HepG2 (cell line): ENCODE data around the gene NPW. TPM values are rescaled to one million over a fixed set of nuclear protein-coding genes. Genes with fewer than 3 reads are reported as not detected.

Experiments
- AHDC1 ChIP-seq: sonication (generic); formaldehyde crosslinking; IDR thresholded peaks from 2 replicates; pipeline ENCODE4 v1.5.1; 2020; ENCODE audit warnings: mild to moderate bottlenecking, missing genetic modification reagents, borderline replicate concordance
- BRD4 ChIP-seq: sonication (generic); formaldehyde crosslinking; IDR thresholded peaks from 2 replicates; pipeline ENCODE4 v1.4.0; 2020; ENCODE audit warnings: missing genetic modification reagents
- CBX1 ChIP-seq: IDR thresholded peaks from one replicate; pipeline ENCODE4 v1.6.1; 2016; ENCODE audit warnings: antibody characterized with exemption, low read depth
- CERS6 ChIP-seq: sonication (generic); formaldehyde crosslinking; IDR thresholded peaks from 2 replicates; pipeline ENCODE4 v1.5.0; 2020; ENCODE audit warnings: missing genetic modification reagents
- ETS1 ChIP-seq: sonication (generic); formaldehyde crosslinking; IDR thresholded peaks from 2 replicates; pipeline ENCODE4 v1.4.0; 2020; ENCODE audit warnings: missing genetic modification reagents
- HIVEP1 ChIP-seq: sonication (generic); formaldehyde crosslinking; IDR thresholded peaks from 2 replicates; pipeline ENCODE4 v1.4.0; 2020; ENCODE audit warnings: mild to moderate bottlenecking, missing genetic modification reagents
- HOXA3 ChIP-seq: sonication (generic); formaldehyde crosslinking; IDR thresholded peaks from 2 replicates; pipeline ENCODE4 v1.5.0; 2020; ENCODE audit warnings: missing genetic modification reagents
- REPIN1 ChIP-seq: sonication (generic); formaldehyde crosslinking; IDR thresholded peaks from 2 replicates; pipeline ENCODE4 v1.8.0; 2022; ENCODE audit warnings: missing genetic modification reagents, low read depth, mild to moderate bottlenecking, borderline replicate concordance
- SP2 ChIP-seq: sonication (generic); formaldehyde crosslinking; IDR thresholded peaks from 2 replicates; pipeline ENCODE4 v1.5.1; 2020; ENCODE audit warnings: mild to moderate bottlenecking, missing genetic modification reagents
- TARDBP ChIP-seq: sonication (generic); formaldehyde crosslinking; IDR thresholded peaks from 2 replicates; pipeline ENCODE4 v1.8.0; 2022; ENCODE audit warnings: mild to moderate bottlenecking, missing genetic modification reagents
- TFDP2 ChIP-seq: sonication (generic); formaldehyde crosslinking; IDR thresholded peaks from 2 replicates; pipeline ENCODE4 v1.4.0; 2020; ENCODE audit warnings: missing genetic modification reagents
- ZBTB49 ChIP-seq: sonication (generic); formaldehyde crosslinking; IDR thresholded peaks from 2 replicates; pipeline ENCODE4 v1.4.0; 2020; ENCODE audit warnings: missing genetic modification reagents, borderline replicate concordance
- ZC3H13 ChIP-seq: sonication (generic); formaldehyde crosslinking; IDR thresholded peaks from 2 replicates; pipeline ENCODE4 v1.8.1; 2023; ENCODE audit warnings: mild to moderate bottlenecking, missing genetic modification reagents, moderate library complexity
- ZKSCAN8 ChIP-seq: IDR thresholded peaks from 2 replicates; pipeline ENCODE4 v1.6.1; 2016; ENCODE audit warnings: borderline replicate concordance, missing genetic modification reagents, missing compliant biosample characterization
- ZNF589 ChIP-seq: sonication (generic); formaldehyde crosslinking; conservative IDR thresholded peaks from 2 replicates; pipeline ENCODE4 v1.8.0; 2022; ENCODE audit warnings: mild to moderate bottlenecking, moderate library complexity, missing genetic modification reagents
- ZNF83 ChIP-seq: sonication (generic); formaldehyde crosslinking; IDR thresholded peaks from 2 replicates; pipeline ENCODE4 v1.4.0; 2020; ENCODE audit warnings: missing genetic modification reagents, mild to moderate bottlenecking, borderline replicate concordance
- ZNF850 ChIP-seq: sonication (generic); formaldehyde crosslinking; conservative IDR thresholded peaks from 2 replicates; pipeline ENCODE4 v1.9.0; 2021; ENCODE audit warnings: mild to moderate bottlenecking, missing genetic modification reagents
- polyA plus RNA-seq, 8 experiments: library from polyadenylated mRNA; depleted of rRNA in 3 of 8; stranded (reverse) in 7 of 8; unstranded in 1 of 8; fragments of >200 nt; fragmentation: Illumina TruSeq in 4 of 8; extraction: Trizol in 4 of 8; gene quantifications; 2 replicates each; pipeline versions ENCODE4 v1.2.1 to v1.2.3, GENCODE V29; 2011 to 2016; ENCODE audit warnings: low read depth in 4 of 8, missing spikeins in 1 of 8, mixed read lengths in 1 of 8; ENCODE audit not compliant: insufficient read depth in 1 of 8
- total RNA-seq, 5 experiments: library from RNA; depleted of rRNA; stranded (reverse); fragments of >200 nt; fragmentation: Illumina TruSeq; extraction: Trizol; gene quantifications; 2 replicates each; pipeline ENCODE4 v1.2.3, GENCODE V29; 2016; ENCODE audit warnings: low read depth in 1 of 5

The NPW gene
- total and polyA plus RNA-seq, 2 of the 13 experiments (the other 11 are each of a cell fraction or from before 2014, with no cell fraction given) = 0.24 to 0.97 TPM

- peak; percentile 44 for TF ChIP-seq AHDC1 (CRISPR knock-in tag)
- peak; percentile 77 for TF ChIP-seq ZC3H13 (CRISPR knock-in tag)
- 0 out of 2 replicates have a peak, but pooled peaks have one; percentile 3 for TF ChIP-seq ZNF83 (CRISPR knock-in tag)
- TF ChIP-seq ZNF589 (CRISPR knock-in tag) = peak; percentile 79; the same call in 1 of the 2 replicates
- TF ChIP-seq ZBTB49 = peak; percentile 75; the same call in 1 of the 2 replicates
- 0 out of 2 replicates have a peak, but pooled peaks have one; percentile 36 for TF ChIP-seq HIVEP1 (CRISPR knock-in tag)
- no peak for TF ChIP-seq CERS6 (CRISPR knock-in tag)
- TF ChIP-seq BRD4 = peak; percentile 53; the same call in 1 of the 2 replicates
- peak; percentile 83 for TF ChIP-seq HOXA3
- peak; percentile 80 for TF ChIP-seq SP2 (CRISPR knock-in tag)
- no peak; the same call in 1 of the 2 replicates for TF ChIP-seq ZKSCAN8
- no peak for TF ChIP-seq CBX1
- no peak for TF ChIP-seq ZNF850 (CRISPR knock-in tag)
- no peak for TF ChIP-seq REPIN1
- TF ChIP-seq TFDP2 (CRISPR knock-in tag) = peak; percentile 45; the same call in 1 of the 2 replicates
- no peak for TF ChIP-seq ETS1 (CRISPR knock-in tag)
- peak; percentile 28; the same call in 1 of the 2 replicates for TF ChIP-seq TARDBP
Observed at GRCh38 chr16:2009791-2010510, 9.6 kb upstream of the NPW start, which contains the start of gene ZNF598 (continued).
